GM13976 (cell line): ENCODE data around the gene SETMAR.

Source experiments
- DNase-seq: peaks from one replicate; pipeline ENCODE4 v3.0.0; 2012; ENCODE audit warnings: low spot score
- in situ Hi-C: fragments of 300-500 bp; cut with MboI; formaldehyde crosslinking; loops from one replicate; pipeline ENCODE4 v1.12.0; 2022; ENCODE audit warnings: low sequenced_read_pairs, mixed read lengths, inconsistent platforms; ENCODE audit not compliant: unreplicated experiment
- TF ChIP-seq, protein P1 (sequence below): IDR thresholded peaks from 2 replicates; pipeline ENCODE4 v1.5.1; 2012; ENCODE audit warnings: borderline replicate concordance, mild to moderate bottlenecking; ENCODE audit not compliant: insufficient read depth; ENCODE audit errors: extremely low read depth, missing control alignments, control extremely low read depth

Gene SETMAR

DNA sequence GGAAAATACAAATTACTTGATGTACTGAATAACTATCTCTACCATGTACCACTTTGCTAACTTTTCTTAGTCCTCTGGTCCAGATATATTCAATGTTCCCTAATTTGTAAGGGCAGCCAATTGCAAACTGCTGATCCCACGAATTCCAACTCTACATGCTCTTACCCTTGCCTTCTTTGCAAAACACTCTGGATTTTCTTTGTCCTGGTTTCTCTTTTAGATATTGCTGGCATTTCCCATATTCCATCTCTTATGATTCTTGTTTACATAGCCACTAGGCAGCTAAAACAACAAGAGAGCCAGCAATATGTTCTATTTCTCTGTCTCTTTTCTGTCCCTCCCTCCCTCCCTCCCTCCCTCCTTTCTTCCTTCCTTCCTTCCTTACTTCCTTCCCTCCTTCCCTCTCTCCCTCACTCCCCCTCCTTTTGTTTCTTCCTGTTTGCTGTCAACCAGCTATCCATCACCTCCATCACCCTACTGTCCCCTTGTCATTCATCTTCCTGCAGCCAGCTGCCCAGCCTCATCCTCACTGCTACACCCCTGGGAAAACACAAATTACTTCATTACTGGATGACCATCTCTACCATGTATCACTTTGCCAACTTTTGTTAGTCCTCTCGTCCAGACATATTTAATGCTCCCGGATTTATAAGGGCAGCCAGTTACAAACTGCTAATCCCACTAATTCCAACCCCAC, 33.8 kb downstream of the SETMAR start:
- TF ChIP-seq, protein P1, sequence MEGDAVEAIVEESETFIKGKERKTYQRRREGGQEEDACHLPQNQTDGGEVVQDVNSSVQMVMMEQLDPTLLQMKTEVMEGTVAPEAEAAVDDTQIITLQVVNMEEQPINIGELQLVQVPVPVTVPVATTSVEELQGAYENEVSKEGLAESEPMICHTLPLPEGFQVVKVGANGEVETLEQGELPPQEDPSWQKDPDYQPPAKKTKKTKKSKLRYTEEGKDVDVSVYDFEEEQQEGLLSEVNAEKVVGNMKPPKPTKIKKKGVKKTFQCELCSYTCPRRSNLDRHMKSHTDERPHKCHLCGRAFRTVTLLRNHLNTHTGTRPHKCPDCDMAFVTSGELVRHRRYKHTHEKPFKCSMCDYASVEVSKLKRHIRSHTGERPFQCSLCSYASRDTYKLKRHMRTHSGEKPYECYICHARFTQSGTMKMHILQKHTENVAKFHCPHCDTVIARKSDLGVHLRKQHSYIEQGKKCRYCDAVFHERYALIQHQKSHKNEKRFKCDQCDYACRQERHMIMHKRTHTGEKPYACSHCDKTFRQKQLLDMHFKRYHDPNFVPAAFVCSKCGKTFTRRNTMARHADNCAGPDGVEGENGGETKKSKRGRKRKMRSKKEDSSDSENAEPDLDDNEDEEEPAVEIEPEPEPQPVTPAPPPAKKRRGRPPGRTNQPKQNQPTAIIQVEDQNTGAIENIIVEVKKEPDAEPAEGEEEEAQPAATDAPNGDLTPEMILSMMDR = no peak
- in situ Hi-C loops = no loop called here
- no peak for DNase-seq

DNA sequence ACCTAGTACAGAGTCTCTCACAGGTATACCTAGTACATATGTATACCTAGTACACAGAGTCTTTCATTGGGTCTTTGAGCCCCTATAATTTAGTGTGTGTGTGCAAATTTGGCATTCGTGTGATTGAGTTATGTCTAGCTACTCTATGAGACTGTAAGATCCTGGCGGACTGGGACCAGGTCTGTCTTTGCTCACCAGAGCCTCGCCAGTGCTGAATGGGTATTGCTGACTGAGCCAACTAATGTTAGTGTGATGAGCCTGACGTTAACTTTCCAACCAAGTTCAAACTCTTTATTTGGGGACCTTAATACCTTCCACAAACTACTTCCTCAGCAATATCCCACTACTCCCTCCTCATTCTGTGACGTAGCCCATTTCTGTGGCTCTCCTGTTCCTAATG, 35.6 kb downstream of the SETMAR start:
- TF ChIP-seq, protein P1 = no peak
- in situ Hi-C loops = no loop called here
- DNase-seq = no peak

DNA sequence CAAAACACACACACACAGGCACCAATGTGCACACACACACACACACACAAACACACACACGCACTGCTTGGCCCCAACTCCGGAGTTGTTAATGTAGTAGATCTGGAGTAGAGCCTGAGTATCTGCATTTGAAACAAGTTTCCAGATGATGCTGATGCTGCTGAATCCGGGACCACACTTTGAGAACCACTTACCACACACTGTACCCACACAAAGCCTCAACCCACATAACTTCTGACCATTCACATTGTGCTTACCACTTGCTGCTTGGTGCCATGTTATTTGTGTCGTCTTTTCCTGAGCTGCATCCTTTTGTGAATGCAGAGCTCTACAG, 36.9 kb downstream of the SETMAR start:
- DNase-seq = no peak
- in situ Hi-C loops = no loop called here
- TF ChIP-seq, protein P1 = no peak

DNA sequence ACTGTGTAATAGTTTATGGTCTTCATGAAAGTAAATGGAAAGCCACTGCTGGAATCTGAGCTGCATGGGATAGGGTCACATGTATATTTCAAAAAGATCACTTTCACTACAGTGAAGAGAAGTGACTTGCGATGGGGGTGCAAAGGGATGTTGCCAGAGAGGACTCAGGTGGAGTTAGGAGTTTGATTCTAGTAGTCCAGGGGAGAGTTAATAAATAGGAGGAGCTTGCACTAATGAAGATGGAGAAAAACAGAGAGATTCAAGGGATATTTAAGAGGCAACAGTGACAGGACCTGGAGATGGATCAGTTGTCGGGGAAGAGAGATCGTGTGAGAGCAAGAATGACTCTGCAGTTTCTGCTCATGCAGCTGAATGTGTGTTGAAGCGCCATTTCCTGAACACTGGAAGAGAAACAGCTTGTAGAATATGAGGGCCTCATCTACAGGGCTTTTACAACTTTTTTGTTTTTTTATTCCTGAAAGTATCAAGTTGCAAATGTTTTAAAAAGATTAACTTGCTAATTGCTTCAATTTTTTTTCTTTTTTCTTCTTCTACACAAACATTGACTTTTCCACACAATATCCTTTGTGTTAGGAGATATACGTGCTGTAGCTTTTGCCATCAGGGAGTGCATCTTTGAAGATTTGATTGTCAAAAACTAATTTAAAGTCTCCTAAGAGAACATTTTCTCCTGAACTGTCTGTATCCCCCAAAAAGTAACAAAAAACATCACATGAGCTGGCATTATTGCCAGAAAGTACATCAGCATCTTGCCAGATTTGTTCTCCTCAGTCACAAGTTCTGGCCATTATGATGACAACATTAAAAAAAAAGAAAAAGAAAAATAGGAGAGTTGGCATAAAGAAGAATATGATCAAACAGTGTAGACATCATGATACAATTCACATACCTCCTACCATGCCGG, 37.5 kb downstream of the SETMAR start:
- TF ChIP-seq, protein P1 = no peak
- in situ Hi-C loops = no loop called here
- no peak for DNase-seq

DNA sequence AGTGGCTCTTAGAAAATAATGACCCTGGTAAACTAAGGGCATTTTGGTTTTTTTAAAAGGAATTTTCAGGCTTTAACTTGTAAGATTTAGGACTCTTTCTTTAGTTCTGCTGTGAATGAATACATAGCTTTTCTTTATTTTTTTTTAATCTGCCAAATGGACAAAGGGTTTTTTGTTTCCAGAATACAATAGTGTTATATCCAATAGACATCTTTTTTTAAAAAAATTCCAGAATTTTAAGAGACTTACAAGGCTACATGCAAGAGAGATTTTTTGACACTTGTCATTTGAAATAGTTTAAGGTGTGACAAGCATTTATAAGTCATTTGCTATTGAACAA, 38.1 kb downstream of the SETMAR start:
- TF ChIP-seq, protein P1 = no peak
- DNase-seq = no peak
- in situ Hi-C loops = no loop called here

DNA sequence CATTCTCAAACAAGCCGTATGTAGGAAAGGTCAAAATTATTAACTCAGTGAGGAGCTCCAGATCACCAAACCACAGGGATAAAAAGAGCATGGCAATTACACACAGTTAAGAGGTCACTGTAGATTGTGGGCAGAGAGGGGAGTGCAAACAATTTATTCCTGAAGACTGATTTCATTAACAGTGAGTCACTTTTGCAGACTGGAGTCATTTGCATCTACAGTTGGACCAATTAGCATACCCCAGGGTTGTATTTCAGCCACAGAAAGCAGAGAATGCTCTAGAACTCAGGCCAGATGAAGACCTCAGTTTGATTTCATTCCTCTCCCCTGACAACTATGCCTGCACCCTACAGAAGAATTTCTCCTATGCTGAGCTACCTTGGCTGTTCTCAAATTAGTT, 40.1 kb downstream of the SETMAR start:
- TF ChIP-seq, protein P1 = no peak
- in situ Hi-C loops = no loop called here
- DNase-seq = no peak
